NB4 (cell line): Measurements from ENCODE around the gene IP6K1.

Experiments
- DNase-seq: peaks from one replicate; pipeline ENCODE4 v3.0.0; 2010; ENCODE audit warnings: low read depth
- H3K4me3 ChIP-seq: one replicate; pipeline ENCODE4 v1.5.1; 2011; ENCODE audit warnings: mild to moderate bottlenecking, low read depth, low read length, moderate library complexity
- MYC ChIP-seq: IDR thresholded peaks from 2 replicates; pipeline ENCODE4 v1.6.1; 2011; ENCODE audit warnings: low read depth, low read length
- POLR2A ChIP-seq: IDR thresholded peaks from 2 replicates; pipeline ENCODE4 v1.6.1; 2011; ENCODE audit warnings: mild to moderate bottlenecking; ENCODE audit not compliant: insufficient read length; ENCODE audit errors: extremely low read depth
- TF ChIP-seq, protein P1 (sequence below): IDR thresholded peaks from one replicate; pipeline ENCODE4 v1.5.1; 2012; ENCODE audit warnings: low read depth, low read length
- TF ChIP-seq, protein P2 (sequence below): IDR thresholded peaks from 2 replicates; pipeline ENCODE4 v1.6.1; 2011; ENCODE audit warnings: low read depth, low read length

IP6K1 gene

DNA sequence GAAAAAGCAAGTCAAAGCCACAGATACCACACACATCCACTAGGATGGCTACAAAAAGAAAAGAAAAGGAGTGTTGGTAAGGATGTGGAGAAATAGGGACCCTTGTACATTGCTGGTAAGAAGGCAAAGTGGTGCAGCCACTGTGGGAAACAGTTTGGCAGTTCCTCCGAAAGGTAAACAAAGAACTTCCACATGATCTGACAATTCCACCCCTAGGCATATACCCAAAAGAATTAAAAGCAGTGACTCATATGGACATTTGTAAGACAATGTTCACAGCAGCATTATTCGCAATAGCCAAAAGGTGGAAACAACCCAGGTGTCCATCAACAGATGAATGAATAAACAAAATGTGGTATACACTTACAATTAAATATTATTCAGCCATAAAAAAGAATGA lies 40.4 kb downstream of the IP6K1 start:
- TF ChIP-seq POLR2A, result no peak
- no peak for TF ChIP-seq MYC
- TF ChIP-seq, protein P1, sequence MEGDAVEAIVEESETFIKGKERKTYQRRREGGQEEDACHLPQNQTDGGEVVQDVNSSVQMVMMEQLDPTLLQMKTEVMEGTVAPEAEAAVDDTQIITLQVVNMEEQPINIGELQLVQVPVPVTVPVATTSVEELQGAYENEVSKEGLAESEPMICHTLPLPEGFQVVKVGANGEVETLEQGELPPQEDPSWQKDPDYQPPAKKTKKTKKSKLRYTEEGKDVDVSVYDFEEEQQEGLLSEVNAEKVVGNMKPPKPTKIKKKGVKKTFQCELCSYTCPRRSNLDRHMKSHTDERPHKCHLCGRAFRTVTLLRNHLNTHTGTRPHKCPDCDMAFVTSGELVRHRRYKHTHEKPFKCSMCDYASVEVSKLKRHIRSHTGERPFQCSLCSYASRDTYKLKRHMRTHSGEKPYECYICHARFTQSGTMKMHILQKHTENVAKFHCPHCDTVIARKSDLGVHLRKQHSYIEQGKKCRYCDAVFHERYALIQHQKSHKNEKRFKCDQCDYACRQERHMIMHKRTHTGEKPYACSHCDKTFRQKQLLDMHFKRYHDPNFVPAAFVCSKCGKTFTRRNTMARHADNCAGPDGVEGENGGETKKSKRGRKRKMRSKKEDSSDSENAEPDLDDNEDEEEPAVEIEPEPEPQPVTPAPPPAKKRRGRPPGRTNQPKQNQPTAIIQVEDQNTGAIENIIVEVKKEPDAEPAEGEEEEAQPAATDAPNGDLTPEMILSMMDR, result no peak
- TF ChIP-seq, protein P2, sequence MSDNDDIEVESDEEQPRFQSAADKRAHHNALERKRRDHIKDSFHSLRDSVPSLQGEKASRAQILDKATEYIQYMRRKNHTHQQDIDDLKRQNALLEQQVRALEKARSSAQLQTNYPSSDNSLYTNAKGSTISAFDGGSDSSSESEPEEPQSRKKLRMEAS, result no peak
- DNase-seq, result no peak

DNA sequence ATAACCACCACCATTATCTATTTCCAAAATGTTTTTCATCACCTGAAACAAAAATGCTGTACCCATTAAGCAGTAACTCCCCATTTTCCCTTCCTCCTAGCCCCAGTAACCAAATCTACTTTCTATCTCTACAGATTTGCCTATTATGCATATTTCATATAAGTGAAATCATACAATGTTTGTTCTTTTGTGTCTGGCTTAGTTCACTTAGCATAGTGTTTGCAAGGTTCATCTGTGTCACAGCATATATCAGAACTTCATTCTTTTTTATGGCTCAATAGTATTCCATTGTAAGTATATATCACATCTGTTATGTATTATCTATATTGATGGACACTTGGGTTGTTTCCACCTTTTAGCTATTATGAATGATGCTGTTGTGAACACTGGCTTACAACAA lies 45.9 kb downstream of the IP6K1 start:
- no peak for DNase-seq
- TF ChIP-seq, protein P2, result no peak
- TF ChIP-seq, protein P1, result no peak
- TF ChIP-seq MYC (no peak), POLR2A (no peak)
- H3K4me3 ChIP-seq, result no peak overlapping the region

More for the DNA sequence above, 40.4 kb downstream of the IP6K1 start:
- no peak overlapping the region for H3K4me3 ChIP-seq

DNA sequence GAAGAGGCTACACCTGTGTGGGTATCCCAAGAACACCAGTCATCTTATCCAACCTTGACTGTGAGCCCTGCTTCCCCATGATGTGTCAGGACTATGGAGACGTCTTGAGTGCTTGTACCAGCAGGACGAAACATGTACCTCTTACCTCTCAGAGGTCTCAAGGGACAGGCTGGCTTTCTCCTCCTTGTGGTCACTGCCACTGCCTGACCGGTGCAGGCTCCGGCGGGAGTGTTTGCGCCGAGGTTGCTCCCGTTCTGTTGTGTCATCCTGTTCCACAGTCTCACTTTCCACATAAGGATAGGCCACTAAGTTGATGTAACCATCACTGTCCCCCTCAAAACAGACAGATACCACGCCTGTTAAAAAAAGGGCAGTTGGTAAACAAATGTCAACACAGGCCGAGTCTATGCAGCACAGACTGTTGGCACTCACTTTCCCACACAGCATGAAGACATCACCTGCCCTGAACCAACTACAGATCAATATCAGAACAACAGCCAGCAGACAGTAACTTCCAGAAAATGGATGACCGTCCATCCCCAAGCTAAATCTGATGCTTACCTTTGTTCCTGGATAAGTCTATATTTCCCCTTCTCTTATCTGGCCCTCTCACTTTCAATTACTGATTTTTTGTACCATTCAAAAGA lies 48.2 kb downstream of the IP6K1 start:
- TF ChIP-seq POLR2A (no peak), MYC (no peak)
- TF ChIP-seq, protein P2, result no peak
- TF ChIP-seq, protein P1, result no peak
- DNase-seq, result no peak
- H3K4me3 ChIP-seq, result no peak overlapping the region

DNA sequence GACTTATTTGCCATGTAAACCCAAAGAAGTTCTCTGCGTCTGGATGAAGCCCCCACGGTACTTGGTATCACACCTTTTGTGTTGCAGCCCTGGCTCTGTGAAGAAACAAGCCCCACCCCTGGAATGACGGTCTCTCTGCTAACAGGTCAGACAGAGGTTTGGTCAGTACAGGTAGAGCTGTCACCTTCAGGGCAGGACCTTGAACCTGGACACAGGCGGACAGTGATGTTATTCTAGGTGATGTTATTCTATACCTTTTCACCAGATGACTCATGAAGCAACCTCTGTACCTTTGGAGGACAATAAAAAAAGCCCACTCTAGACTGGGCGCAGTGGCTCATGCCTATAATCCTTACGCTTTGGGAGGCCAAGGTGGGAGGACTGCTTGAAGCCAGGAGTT lies 51.6 kb downstream of the IP6K1 start:
- no peak for TF ChIP-seq MYC
- TF ChIP-seq, protein P2, result no peak
- TF ChIP-seq, protein P1, result no peak
- no peak for TF ChIP-seq POLR2A
- H3K4me3 ChIP-seq, result no peak overlapping the region
- no peak for DNase-seq

DNA sequence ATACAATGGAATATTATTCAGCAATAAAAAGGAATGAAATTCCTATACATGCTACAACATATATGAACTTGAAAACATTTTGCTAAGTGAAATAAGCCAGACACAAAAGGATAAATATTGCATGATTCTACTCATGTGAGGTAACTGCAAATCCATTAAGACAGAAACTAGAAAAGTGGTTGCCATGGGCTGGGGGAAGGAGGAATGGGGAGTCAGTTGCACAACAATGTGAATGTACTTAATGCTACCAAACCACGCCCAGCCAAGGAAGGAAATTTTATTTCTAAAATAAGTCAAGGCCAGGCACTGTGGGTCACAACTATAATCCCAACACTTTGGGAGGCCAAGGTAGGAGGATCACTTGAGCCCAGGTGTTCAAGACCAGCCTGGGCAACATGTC lies 52.8 kb downstream of the IP6K1 start:
- H3K4me3 ChIP-seq, result no peak overlapping the region
- TF ChIP-seq MYC (no peak), POLR2A (no peak)
- TF ChIP-seq, protein P1, result no peak
- TF ChIP-seq, protein P2, result no peak
- DNase-seq, result no peak
